Thyroid gland (tissue), 4 donors: ENCODE results near the gene PPP4R2. TPM values are rescaled to one million over a fixed set of nuclear protein-coding genes. Genes with fewer than 3 reads are reported as not detected.
A peak's percentile ranks its signal among the peaks of the same experiment; 100 is the strongest.
"Not testable (repeated sequence)": the region's sequence is repeated elsewhere in the genome, so short reads cannot be mapped to it uniquely, and the experiment has no call there.

ENCODE experiments used
- DNase-seq, 2 donors: peaks; one replicate each; pipeline ENCODE4 v3.0.0-alpha.2; 2019
- H3K27ac ChIP-seq, 3 donors: fragments of 200-600 bp; sonication (generic); 1 replicate in 2 of 3; 2 replicates in 1 of 3; pipeline ENCODE4 v1.5.1; 2016 to 2019; ENCODE audit warnings: mild to moderate bottlenecking in 1 of 3, moderate library complexity in 1 of 3
- H3K27me3 ChIP-seq: fragments of 200-600 bp; sonication (generic); one replicate; pipeline ENCODE4 v1.5.1; 2019
- H3K36me3 ChIP-seq, 2 donors: fragments of 200-600 bp; sonication (generic); one replicate each; pipeline ENCODE4 v1.5.1; 2016 to 2019
- H3K4me1 ChIP-seq, 2 donors: fragments of 200-600 bp; sonication (generic); one replicate each; pipeline ENCODE4 v1.5.1; 2017 to 2019
- H3K4me3 ChIP-seq, 3 donors: fragments of 200-600 bp; sonication (generic); replicated peaks in 1 of 3; 1 replicate in 2 of 3; 2 replicates in 1 of 3; pipeline ENCODE4 v1.5.1; 2016; ENCODE audit warnings: mild to moderate bottlenecking in 1 of 3
- H3K9me3 ChIP-seq: fragments of 200-600 bp; sonication (generic); one replicate; pipeline ENCODE4 v1.5.1; 2017
- CTCF ChIP-seq, 6 experiments: fragments of 200-600 bp in 3 of 6; fragments of 450-650 bp in 3 of 6; sonication (generic) in 3 of 6; IDR thresholded peaks; one replicate each; pipeline ENCODE4 v1.5.1; 2016 to 2019; ENCODE audit warnings: antibody characterized with exemption in 6 of 6, mild to moderate bottlenecking in 2 of 6, inconsistent platforms in 1 of 6, moderate library complexity in 1 of 6
- POLR2A ChIP-seq, 2 donors: fragments of 450-650 bp; IDR thresholded peaks; one replicate each; pipeline ENCODE4 v1.6.1; 2017; ENCODE audit warnings: antibody characterized with exemption in 2 of 2, mild to moderate bottlenecking in 2 of 2, moderate library complexity in 1 of 2
- WGBS, 2 donors: methylation state at CpG; one replicate each; pipeline ENCODE4 v1.1.5; 2017; 5-methylcytosine and 5-hydroxymethylcytosine counted together
- intact Hi-C: fragments of 100-400 bp; cut with DNase I; formaldehyde crosslinking; loops from one replicate; pipeline ENCODE4 v1.15.1; 2023
- total RNA-seq, 4 donors: library from RNA; depleted of rRNA; stranded (reverse); fragments of >200 nt; gene quantifications; one replicate each; pipeline ENCODE4 v1.2.3, GENCODE V29; 2016

Gene PPP4R2
- total RNA-seq, 4 donors from 2014 or later: 51.5 to 71.3 (median 66.0) TPM

- no peak for DNase-seq
- peaks cover 0 to 18% of the 10 kb centered on the region in 2 donors for H3K4me1 ChIP-seq
- no peaks in the 10 kb centered on the region for H3K9me3 ChIP-seq
- no peaks in the 10 kb centered on the region for H3K27me3 ChIP-seq
- intact Hi-C loops: loop anchor here (2.0 to 5.0 kb wide), 2 partner anchors 14 to 119 kb away; no protein-coding TSS in a partner anchor
- no peaks in the 10 kb centered on the region for H3K36me3 ChIP-seq
- no peak for TF ChIP-seq CTCF (IDR thresholded peaks at IDR 0.05)
- TF ChIP-seq POLR2A (IDR thresholded peaks at IDR 0.05): no peak
- H3K27ac ChIP-seq: no peak overlapping the region
- no peak overlapping the region for H3K4me3 ChIP-seq
Measured at GRCh38 chr3:73056845-73057150, 60.2 kb downstream of the PPP4R2 start.

DNA sequence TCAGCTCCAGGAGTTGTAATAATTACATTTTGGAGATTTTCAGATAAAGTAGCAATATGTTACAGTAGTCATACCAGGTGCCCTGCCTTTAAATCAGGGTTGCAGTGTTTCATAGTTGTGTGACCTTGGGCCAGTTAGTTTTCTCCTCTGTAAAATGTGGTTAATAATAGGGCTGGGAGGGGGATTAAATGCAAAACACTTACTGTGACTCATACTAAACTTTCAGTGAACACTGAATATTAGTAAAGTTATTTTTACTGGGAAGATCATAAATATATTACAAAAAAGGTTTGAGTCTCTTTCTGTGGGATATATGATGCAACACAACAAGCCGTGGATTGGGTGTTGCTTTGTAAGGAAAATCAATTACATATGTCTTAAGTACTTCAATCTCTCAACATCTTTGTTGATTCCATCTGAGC lies 63.7 kb downstream of the PPP4R2 start:
- no peaks in the 10 kb centered on the region for H3K9me3 ChIP-seq
- DNase-seq: no peak
- WGBS, 2 donors: 93 to 97% methylated on average over 1 of the region's 1 CpG
- H3K4me3 ChIP-seq: no peak overlapping the region
- H3K27ac ChIP-seq: no peak overlapping the region
- intact Hi-C loops: no loop called here
- TF ChIP-seq POLR2A (IDR thresholded peaks at IDR 0.05) (no peak), CTCF (IDR thresholded peaks at IDR 0.05) (no peak)
- H3K36me3 ChIP-seq: peaks cover 8 to 17% of the 10 kb centered on the region in 2 donors
- peaks cover 0 to 12% of the 10 kb centered on the region in 2 donors for H3K4me1 ChIP-seq
- no peaks in the 10 kb centered on the region for H3K27me3 ChIP-seq

DNA sequence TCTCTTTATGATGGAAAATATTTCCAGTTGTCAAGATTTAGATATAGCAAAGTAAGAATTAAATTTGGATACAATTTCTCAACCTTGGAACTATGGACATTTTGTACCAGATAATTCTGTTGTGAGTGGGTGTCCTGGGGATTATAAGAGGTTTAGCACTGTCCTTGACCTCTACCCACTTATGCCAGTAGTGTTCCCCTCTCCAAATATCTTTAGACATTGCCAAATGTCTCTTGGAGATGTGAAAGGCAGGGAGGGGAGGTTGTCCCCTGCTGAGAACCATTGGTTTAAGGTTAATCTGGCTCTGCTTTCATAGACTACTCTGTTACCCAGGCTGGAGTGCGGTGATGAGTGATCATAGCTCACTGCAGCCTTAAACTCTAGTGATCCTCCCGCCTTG lies 64.8 kb downstream of the PPP4R2 start, which contains the start of gene EBLN2:
Gene EBLN2, plus strand, starts transcription at position 244 of the 400 bp plus-strand sequence. CDS start 423 bp downstream, outside the sequence.
- no peak within 1 kb of the TSS for H3K4me3 ChIP-seq
- intact Hi-C loops: no loop called here
- H3K4me1 ChIP-seq: peaks cover 0 to 6% of the 10 kb centered on the region in 2 donors
- H3K9me3 ChIP-seq: no peaks in the 10 kb centered on the region
- no peaks in the 10 kb centered on the region for H3K27me3 ChIP-seq
- DNase-seq: peak in 1 of 2 donors; percentile 16
- WGBS, 2 donors: 91 to 93% methylated on average over 2 of the region's 2 CpGs
- no peak for TF ChIP-seq POLR2A (IDR thresholded peaks at IDR 0.05)
- TF ChIP-seq CTCF (IDR thresholded peaks at IDR 0.05): no peak
- no peak within 1 kb of the TSS for H3K27ac ChIP-seq
- peaks cover 8 to 21% of the 10 kb centered on the region in 2 donors for H3K36me3 ChIP-seq

DNA sequence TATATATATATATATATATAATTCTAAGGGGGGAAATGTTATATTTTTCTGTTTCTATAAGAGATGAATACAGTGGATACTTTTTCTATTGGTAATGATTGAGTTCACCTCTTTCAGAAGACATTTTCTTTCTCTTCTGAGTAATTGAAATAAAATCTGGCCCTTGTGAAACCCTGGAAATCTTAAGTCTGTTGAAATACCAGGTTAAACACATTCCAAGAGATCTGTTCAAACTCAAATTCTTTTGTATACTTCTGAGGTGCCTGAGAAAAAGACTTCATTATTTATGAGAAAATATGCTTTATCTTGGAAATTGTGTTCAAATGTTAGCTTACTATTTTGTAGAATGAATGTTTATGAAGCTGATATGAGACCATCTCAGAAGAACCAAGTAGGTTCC lies 69.6 kb downstream of the PPP4R2 start:
- H3K27ac ChIP-seq, H3K4me1 ChIP-seq, intact Hi-C loops, H3K9me3 ChIP-seq, H3K4me3 ChIP-seq, DNase-seq, H3K27me3 ChIP-seq: not testable (repeated sequence)
- peaks cover 8 to 24% of the 10 kb centered on the region in 2 donors for H3K36me3 ChIP-seq

- no peak for TF ChIP-seq POLR2A (IDR thresholded peaks at IDR 0.05)
- TF ChIP-seq CTCF (IDR thresholded peaks at IDR 0.05): no peak
- Histone ChIP-seq H3K27ac (no peak overlapping the region), H3K36me3 (peaks cover 0 to 12% of the 10 kb centered on the region in 2 donors), H3K27me3 (no peaks in the 10 kb centered on the region), H3K9me3 (no peaks in the 10 kb centered on the region), H3K4me3 (no peak overlapping the region), H3K4me1 (no peaks in the 10 kb centered on the region)
- intact Hi-C loops: no loop called here
- no peak for DNase-seq
- WGBS, 2 donors: 75 to 90% methylated on average over 3 of the region's 3 CpGs
Measured at GRCh38 chr3:73068419-73068818, 71.8 kb downstream of the PPP4R2 start.

DNA sequence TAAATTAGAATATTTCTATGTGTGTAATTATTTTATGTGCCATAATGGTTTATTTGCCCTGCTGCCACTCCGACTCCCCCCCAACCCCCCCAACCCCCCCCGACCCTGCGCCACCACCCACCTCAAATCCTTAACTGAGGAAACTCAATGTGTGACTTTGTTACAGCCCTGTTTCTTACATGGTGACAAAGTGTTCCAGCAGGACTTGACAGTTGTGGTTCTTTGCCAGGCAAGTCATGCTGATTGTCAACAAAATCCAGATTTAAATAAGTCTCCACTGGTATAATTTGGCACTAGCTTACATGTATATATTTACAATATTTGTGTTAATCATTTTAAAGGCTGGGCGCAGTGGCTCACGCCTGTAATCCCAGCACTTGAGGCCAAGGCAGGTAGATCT lies 72.6 kb downstream of the PPP4R2 start:
- no peak for DNase-seq
- Histone ChIP-seq H3K36me3 (peaks cover 0 to 12% of the 10 kb centered on the region in 2 donors), H3K27me3 (no peaks in the 10 kb centered on the region), H3K4me1 (no peaks in the 10 kb centered on the region), H3K9me3 (no peaks in the 10 kb centered on the region), H3K4me3 (no peak overlapping the region), H3K27ac (no peak overlapping the region)
- 97 to 100% methylated on average over 5 of the region's 5 CpGs for WGBS, 2 donors
- intact Hi-C loops: no loop called here
- no peak for TF ChIP-seq POLR2A (IDR thresholded peaks at IDR 0.05)
- no peak for TF ChIP-seq CTCF (IDR thresholded peaks at IDR 0.05)
